Stimulated activated CD8-positive, alpha-beta memory T cell treated with anti-CD3 and anti-CD28 coated beads, Interleukin-7, amount 100 ng/mL, for 4 hours (primary cell): Measurements from ENCODE around the gene TRPV6.

Experiments used
- DNase-seq, 2 donors: peaks; one replicate each; pipeline ENCODE4 v3.0.0-alpha.2; 2020; ENCODE audit warnings: low read depth in 2 of 2

Gene TRPV6

DNA sequence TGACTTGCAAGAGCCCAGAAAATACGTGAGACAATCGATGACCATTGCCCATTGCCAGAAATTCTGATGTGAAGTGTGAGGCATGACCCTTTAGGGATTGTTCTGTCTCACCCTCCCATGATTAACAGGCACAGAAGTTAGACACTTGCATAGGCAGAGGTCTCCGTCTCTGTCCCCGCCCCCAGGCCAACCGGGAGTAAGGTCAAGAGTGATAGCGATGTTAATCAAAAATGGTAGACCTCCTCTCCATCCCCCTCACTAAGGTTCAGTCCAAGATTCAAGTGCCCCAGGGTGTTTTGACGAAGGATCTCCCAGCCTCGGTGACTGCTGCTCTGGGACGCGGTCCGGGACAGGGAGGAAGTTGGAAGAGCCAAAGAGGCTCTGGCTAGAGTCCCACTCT, 22.7 kb upstream of the TRPV6 start:
- no peak for DNase-seq

GRCh38 chr7:142906643-142907042, 21.1 kb upstream of the TRPV6 start:
- no peak for DNase-seq

DNA sequence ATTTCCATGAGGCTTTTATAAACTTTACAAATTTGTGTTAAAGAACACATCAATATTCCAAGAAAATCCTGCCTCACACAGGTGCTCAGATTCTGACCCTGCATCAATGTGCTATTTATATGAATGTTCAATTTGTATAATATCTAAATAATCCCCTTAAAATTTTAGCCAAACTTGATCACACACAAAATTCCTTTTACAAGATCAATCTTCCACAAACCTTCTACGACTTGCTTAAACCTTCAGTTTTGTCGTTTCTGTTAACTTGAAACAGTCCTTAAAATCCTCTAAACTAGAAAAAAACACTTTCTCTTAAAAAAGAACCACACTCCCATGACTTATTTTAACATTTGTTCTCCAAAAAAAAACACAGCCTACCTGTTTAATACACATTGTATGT, 20.2 kb upstream of the TRPV6 start:
- no peak for DNase-seq

GRCh38 chr7:142904128-142904527, 18.6 kb upstream of the TRPV6 start:
- DNase-seq, result no peak

DNA sequence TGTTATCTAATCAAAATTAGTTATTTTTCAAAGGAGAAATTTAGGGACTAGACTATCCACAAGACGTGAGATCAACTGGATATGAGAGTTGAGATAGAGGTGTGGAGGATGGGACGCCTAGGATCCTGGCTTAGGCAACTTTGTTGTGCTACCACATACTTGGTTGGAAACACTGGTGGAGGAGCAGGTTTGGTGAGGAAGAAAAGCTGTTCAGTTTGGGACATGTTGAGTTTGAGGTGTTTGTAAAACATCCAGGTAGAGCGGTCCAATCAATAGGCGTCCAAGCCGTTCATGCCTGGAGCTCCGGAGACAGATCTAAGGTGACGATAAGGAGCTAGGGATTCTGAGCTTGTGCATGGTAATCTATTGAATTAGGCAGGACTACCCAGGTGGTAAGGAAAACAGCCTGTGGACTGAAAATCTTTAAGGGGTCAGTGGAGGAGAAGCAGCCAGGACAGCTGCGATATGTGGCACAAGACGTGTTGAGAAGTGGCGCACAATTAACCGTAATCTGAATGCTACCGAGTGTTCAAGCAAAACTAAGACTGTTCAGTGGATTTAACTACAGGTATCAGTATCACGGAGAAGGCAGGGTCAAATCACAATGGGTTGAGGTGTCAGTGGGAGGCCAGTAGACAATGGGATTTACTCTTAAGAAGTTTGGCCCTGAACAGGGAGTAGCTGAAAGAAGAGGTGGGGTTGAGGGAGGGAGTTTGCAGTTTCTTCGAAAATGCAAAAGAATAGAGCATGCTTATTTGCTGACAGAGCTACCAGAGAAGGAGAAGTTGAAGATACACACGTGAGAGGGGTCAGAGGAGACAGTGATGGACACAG, 16.1 kb upstream of the TRPV6 start:
- no peak for DNase-seq

DNA sequence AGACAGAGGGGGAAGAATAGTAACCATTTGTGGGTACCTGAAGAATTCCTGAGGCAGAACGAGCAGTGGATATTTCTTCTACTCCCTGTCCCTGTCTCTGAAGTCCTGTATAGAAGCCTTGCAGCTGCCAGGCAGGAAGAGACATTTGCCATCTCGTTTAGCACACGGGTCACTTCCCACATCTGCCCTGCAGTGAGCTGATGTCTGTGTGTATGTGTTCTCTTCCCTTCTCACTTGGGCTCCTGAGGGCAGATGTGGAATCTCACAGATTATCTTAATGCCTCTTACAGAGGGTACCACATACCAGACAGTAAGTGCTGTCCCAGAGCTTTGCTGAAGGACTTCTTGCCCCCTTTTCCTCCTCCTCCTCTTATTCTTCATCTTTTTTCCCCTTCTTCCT, 14.1 kb upstream of the TRPV6 start:
- no peak for DNase-seq

DNA sequence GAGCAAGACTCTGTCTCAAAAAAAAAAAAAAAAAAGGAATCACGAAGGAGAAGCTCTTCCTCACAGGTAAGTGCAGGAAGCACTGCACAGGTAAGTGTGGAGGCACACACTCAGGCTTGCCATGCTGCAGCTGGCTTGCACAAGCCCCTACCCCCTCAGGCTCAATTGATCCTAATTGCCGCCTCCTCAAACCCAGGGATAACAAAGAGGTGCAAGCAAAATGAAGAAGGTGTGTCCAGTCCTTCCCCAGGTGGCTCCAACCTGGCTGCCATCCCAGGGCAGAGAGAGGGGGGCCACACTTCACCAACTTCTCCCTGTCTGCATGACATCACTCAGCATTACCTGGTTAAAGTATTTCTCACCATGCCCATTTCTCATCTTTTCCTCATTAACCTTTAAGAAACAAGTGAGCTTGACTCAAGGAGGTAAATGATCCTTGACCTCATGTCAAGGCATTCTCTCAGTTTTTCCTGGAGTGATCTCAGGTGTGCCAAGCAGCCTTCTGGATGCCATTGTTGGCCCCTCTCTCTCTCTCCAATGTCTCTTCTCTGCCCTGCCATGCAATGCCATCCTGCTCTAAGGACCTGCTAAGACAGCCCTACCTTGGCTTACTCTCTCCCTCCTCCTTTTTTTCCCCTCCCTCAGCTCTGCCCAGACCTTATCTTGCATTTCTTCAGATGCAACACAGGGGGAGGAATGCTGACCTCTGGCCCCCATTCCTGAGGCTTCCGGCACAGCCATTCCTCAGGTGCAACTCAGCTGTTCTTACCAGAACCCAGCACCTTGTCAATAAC, 13.0 kb upstream of the TRPV6 start:
- DNase-seq, result no peak

GRCh38 chr7:142897691-142898090, 12.1 kb upstream of the TRPV6 start:
- no peak for DNase-seq

DNA sequence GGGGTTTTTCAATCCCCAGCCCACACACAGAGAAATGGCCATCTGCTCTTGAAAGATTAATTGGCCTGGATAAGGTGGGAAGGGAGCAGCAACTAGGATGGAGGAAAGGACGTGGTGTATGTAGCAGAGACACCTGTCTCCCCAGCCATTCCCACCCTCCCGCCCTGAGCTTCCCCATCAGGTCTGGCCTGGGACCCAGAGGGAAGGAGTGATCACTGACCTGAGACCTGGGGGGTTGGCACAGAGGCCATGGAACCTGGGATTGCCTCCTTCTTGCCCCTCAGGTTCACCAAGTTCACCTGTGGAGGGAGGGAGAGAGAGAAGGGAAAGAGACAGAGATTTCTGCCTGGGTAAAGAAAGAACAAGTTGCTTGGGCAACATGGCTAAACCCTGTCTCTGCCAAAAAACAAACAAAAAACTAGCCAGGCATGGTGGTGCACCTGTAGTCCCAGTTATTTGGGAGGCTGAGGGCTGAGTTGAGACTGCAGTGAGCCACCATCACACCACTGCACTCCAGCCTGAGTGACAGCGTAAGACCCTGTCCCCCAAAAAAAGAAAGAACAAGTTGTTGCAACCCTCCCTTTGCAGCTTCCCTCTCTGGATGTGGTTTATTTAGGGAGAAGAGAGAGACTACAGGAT, 11.3 kb upstream of the TRPV6 start:
- DNase-seq, result no peak

GRCh38 chr7:142896151-142896550, 10.6 kb upstream of the TRPV6 start:
- no peak for DNase-seq

GRCh38 chr7:142894985-142895593, 9.5 kb upstream of the TRPV6 start:
- no peak for DNase-seq

DNA sequence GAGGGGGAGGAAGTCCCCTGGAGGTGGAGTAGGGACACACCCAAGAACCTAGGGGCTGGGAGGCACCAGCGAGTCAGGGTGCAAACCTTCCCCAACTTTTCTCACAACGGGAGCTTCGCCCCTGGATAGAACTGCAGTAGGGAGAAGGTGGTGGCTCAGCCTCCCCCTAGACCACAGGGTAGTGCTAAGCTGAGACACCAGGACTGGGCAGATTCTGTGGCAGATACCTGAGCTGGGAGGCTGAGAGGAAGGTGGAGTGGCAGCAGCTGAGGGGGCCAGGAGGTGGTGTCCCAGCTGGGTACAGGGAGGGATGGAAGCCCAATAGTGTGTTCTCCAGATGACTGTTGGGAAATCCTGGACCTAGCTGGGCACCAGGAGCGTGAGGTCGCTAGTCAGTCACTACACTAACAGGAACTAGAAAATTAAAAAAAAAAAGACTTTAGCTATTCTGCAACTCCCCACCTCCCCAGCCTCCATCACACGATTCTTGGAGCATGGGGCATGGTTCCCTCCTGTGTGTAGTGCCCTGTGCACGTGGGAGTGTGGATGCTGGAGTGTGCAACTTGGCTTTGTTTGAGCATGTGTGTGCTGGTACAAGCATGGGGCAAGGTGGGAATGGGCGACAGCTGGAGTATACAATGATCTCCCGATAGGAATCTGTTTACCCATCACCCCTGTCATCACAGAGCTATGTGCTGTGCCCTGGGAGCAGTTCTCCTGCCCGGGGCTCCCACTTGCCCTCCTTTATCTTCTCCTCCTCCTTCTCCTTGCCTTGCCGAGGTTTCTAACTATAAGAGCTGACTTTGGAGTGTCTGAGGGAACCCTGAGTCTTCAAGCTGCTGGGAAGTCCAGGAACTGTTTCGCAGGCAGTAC, 8.8 kb upstream of the TRPV6 start:
- no peak for DNase-seq

GRCh38 chr7:142892951-142893350, 7.4 kb upstream of the TRPV6 start:
- no peak for DNase-seq

- DNase-seq, result no peak
These were observed 6.0 kb upstream of the TRPV6 start for GRCh38 chr7:142891490-142892082.

GRCh38 chr7:142890874-142891485, 5.4 kb upstream of the TRPV6 start:
- no peak for DNase-seq

DNA sequence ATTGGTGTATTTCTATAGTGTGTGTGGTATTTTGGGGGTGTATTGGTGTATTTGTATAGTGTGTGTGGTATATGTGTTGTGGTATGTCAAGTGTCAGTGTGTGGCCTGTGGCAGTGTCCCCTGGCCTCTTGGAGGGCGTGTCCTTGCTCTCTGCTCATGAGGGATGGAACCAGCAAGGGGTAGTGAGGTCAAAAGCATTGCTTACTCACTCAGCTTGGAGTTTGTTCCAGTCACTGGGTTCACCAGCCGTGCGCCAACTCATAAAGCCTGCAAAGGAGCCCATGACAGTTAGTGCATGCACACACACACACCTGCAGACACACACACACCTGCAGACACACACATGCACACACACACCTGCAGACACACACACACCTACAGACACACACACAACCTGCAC, 4.3 kb upstream of the TRPV6 start:
- no peak for DNase-seq

DNA sequence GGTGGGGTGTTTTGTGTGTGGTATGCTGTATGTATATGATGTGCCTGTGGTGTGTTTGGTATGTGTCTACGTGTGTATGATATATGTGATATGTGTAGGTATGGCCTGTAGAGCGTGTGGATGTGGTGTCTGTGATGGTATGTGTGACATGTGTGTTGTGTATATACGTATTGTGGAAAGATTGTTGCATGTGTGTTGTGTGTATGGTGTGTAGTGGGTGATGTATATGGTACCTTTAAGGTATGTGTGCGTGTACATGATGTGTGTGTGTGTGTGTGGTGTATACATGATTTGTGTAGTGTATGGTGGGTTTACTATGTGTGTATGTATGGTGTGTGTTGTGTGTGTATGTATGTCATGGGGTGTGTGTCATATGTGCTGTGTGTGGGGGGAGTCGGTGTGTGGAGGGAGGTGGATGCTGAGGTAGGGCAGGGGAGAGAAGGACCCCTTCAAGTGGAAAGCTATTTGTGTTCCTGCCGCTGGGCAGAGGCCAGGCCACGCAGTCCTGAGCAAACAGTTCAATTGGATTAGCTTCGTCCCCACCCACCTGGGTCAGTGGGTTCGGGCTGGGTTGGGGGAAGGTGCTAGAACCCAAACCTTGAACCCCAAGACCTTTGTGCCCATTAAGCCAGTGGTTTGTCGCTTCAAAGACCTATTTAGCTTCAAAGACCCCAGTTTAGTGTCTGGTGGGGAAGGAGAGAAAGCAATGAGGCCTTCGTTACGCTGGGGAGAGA, 1.9 kb upstream of the TRPV6 start:
- DNase-seq, result no peak

DNA sequence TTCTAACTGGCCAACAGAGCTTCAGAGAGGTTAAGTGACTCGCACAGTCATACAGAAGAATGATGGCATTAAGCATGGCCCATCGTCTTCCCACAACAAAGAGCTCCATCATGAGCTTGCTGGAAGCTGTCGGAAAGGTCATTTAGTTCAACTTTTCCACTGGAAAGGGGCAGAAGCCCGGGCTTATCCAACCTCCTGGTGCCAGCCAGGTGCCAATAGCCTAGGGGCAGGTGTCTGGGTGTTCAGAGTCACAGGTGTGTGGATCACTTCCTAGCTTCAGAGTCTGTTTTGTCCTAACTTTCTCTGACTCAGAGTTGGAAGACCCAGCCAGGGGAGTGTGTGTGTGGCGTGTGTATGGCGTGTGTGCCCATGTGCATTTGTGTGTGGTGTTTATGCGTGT, 1.3 kb upstream of the TRPV6 start:
- no peak for DNase-seq

DNA sequence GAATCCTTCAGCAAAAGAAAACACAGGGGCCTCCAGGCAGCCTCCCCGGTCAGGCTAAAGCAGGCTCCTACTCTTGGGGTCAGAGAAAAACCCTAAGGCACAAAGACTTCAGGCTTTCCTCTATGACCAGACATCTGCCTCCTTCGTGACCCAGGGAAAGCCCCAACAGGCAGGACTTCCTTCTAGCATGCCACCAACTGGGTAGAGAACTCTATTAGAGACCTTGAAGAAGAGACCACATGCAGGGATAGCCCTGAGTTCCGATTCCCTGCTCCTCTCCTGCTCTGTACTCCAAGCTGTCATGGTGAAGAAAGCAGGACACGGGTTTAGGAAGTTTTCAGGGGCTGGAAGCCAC, 1.3 kb downstream of the TRPV6 start:
- DNase-seq, result no peak
